H1 (cell line): ENCODE data around the gene ZNF77. TPM values are rescaled to one million over a fixed set of nuclear protein-coding genes. Genes with fewer than 3 reads are reported as not detected.
A peak's percentile ranks its signal among the peaks of the same experiment; 100 is the strongest.

Source experiments
- CTCF ChIA-PET: fragments of 300-600 bp; sonication (Branson Sonifier 250); formaldehyde crosslinking; loops from one replicate; lab custom pipeline; 2021; ENCODE audit not compliant: partially characterized antibody; lab: Charles Lee
- POLR2A ChIA-PET: fragments of 300-600 bp; sonication (Branson Sonifier 250); formaldehyde crosslinking; loops from one replicate; lab custom pipeline; 2021; ENCODE audit warnings: inconsistent platforms; ENCODE audit not compliant: partially characterized antibody; lab: Charles Lee
- DNase-seq, 2 experiments: peaks; one replicate each; pipeline versions ENCODE4 v3.0.0 to v3.0.0-alpha.2; 2010 to 2022; ENCODE audit warnings: low spot score in 2 of 2, low read depth in 1 of 2, mixed read lengths in 1 of 2
- FAIRE-seq: peaks from 2 replicates; lab custom pipeline; 2011; peaks lifted over from hg19 to GRCh38; lab: Jason Lieb, UNC
- H2AFZ ChIP-seq: 2 replicates; pipeline ENCODE4 v1.8.1; 2012; ENCODE audit warnings: low read length, inconsistent platforms
- H2AK5ac ChIP-seq: 2 replicates; pipeline ENCODE4 v1.6.1; 2013; ENCODE audit warnings: low read depth, low read length
- H2BK120ac ChIP-seq: replicated peaks from 2 replicates; pipeline ENCODE3; 2013; ENCODE audit warnings: low read depth, low read length, inconsistent platforms
- H2BK12ac ChIP-seq: 2 replicates; pipeline ENCODE4 v1.6.1; 2013; ENCODE audit warnings: low read depth, low read length
- H2BK15ac ChIP-seq: 2 replicates; pipeline ENCODE4 v1.6.1; 2013; ENCODE audit warnings: low read length
- H2BK20ac ChIP-seq: 2 replicates; pipeline ENCODE4 v1.6.1; 2013; ENCODE audit warnings: low read length
- H2BK5ac ChIP-seq: 2 replicates; pipeline ENCODE4 v1.6.1; 2013; ENCODE audit warnings: low read depth, low read length
- H3K14ac ChIP-seq: 2 replicates; pipeline ENCODE4 v1.6.1; 2013; ENCODE audit warnings: inconsistent platforms; ENCODE audit not compliant: insufficient read length
- H3K18ac ChIP-seq: 2 replicates; pipeline ENCODE4 v1.6.1; 2013; ENCODE audit warnings: low read length; ENCODE audit errors: extremely low read depth
- H3K23ac ChIP-seq: 2 replicates; pipeline ENCODE4 v1.6.1; 2013; ENCODE audit warnings: inconsistent platforms; ENCODE audit not compliant: insufficient read length
- H3K23me2 ChIP-seq: 2 replicates; pipeline ENCODE4 v1.6.1; 2013; ENCODE audit warnings: low read depth, low read length
- H3K27ac ChIP-seq: 2 replicates; pipeline ENCODE4 v1.6.1; 2011; ENCODE audit warnings: low read depth, low read length, inconsistent platforms
- H3K27me3 ChIP-seq, 4 experiments: replicated peaks in 1 of 4; 1 replicate in 1 of 4; 2 replicates in 3 of 4; pipeline versions ENCODE4 v1.6.1 to v1.8.1; 2011 to 2013; ENCODE audit warnings: low read length in 3 of 4, mild to moderate bottlenecking in 3 of 4, inconsistent platforms in 2 of 4, mixed read lengths in 2 of 4, moderate library complexity in 1 of 4; ENCODE audit not compliant: control insufficient read depth in 3 of 4, insufficient read depth in 3 of 4; ENCODE audit errors: extremely low read depth in 1 of 4
- H3K36me3 ChIP-seq, 4 experiments: 2 replicates each; pipeline versions ENCODE4 v1.6.1 to v1.8.1; 2011 to 2013; ENCODE audit warnings: mild to moderate bottlenecking in 4 of 4, low read length in 3 of 4, moderate library complexity in 2 of 4, control low read depth in 1 of 4, inconsistent platforms in 1 of 4; ENCODE audit not compliant: insufficient read depth in 4 of 4, control insufficient read depth in 2 of 4
- H3K4ac ChIP-seq: replicated peaks from 2 replicates; pipeline ENCODE3; 2013; ENCODE audit warnings: low read length, low read depth, mixed read lengths, inconsistent platforms; ENCODE audit not compliant: insufficient read length
- H3K4me1 ChIP-seq, 4 experiments: replicated peaks in 1 of 4; 1 replicate in 1 of 4; 2 replicates in 3 of 4; pipeline versions ENCODE4 v1.6.1 to v1.8.1; 2011 to 2013; ENCODE audit warnings: low read length in 3 of 4, inconsistent platforms in 2 of 4, mixed read lengths in 1 of 4; ENCODE audit not compliant: insufficient read depth in 4 of 4, control insufficient read depth in 3 of 4
- H3K4me2 ChIP-seq, 2 experiments: 2 replicates each; pipeline versions ENCODE4 v1.6.1 to v1.8.1; 2011 to 2013; ENCODE audit warnings: low read depth in 2 of 2, low read length in 2 of 2, control low read depth in 1 of 2, inconsistent platforms in 1 of 2, mild to moderate bottlenecking in 1 of 2; ENCODE audit not compliant: insufficient read depth in 1 of 2
- H3K4me3 ChIP-seq, 4 experiments: fragments of 200-600, 300-600 bp in 1 of 4; sonication (generic), shearing (Covaris generic), sonication (Bioruptor Twin) in 1 of 4; 2 replicates each; pipeline versions ENCODE4 v1.5.1 to v1.8.1; 2011 to 2016; ENCODE audit warnings: low read length in 4 of 4, low read depth in 3 of 4, control low read depth in 2 of 4, inconsistent platforms in 2 of 4, mild to moderate bottlenecking in 2 of 4, mixed read lengths in 1 of 4, moderate library complexity in 1 of 4; ENCODE audit not compliant: insufficient read depth in 2 of 4; ENCODE audit errors: extremely low read depth in 1 of 4
- H3K56ac ChIP-seq: replicated peaks from 2 replicates; pipeline ENCODE3; 2013; ENCODE audit warnings: low read depth, mild to moderate bottlenecking, mixed read lengths, low read length, inconsistent platforms; ENCODE audit not compliant: insufficient read length
- H3K79me1 ChIP-seq: 2 replicates; pipeline ENCODE4 v1.6.1; 2013; ENCODE audit warnings: low read depth, low read length, control low read depth
- H3K79me2 ChIP-seq, 2 experiments: 2 replicates each; pipeline versions ENCODE4 v1.6.1 to v1.8.1; 2012 to 2013; ENCODE audit warnings: low read length in 2 of 2, mild to moderate bottlenecking in 2 of 2, inconsistent platforms in 1 of 2; ENCODE audit not compliant: insufficient read depth in 2 of 2, control insufficient read depth in 1 of 2
- H3K9ac ChIP-seq, 4 experiments: replicated peaks in 1 of 4; 1 replicate in 1 of 4; 2 replicates in 3 of 4; pipeline versions ENCODE4 v1.6.1 to v1.8.1; 2011 to 2013; ENCODE audit warnings: low read depth in 3 of 4, low read length in 3 of 4, control low read depth in 2 of 4, mild to moderate bottlenecking in 2 of 4, moderate library complexity in 2 of 4, inconsistent platforms in 1 of 4; ENCODE audit errors: extremely low read depth in 1 of 4
- H3K9me3 ChIP-seq, 2 experiments: 2 replicates each; pipeline versions ENCODE4 v1.6.1 to v1.8.1; 2012 to 2013; ENCODE audit warnings: mild to moderate bottlenecking in 2 of 2, moderate library complexity in 2 of 2, control low read depth in 1 of 2, inconsistent platforms in 1 of 2, low read depth in 1 of 2, low read length in 1 of 2, mixed read lengths in 1 of 2; ENCODE audit not compliant: insufficient read depth in 2 of 2
- H4K20me1 ChIP-seq, 2 experiments: replicated peaks in 1 of 2; 2 replicates each; pipeline versions ENCODE3 to v1.8.1; 2011 to 2013; ENCODE audit warnings: inconsistent platforms in 2 of 2, low read length in 2 of 2, mild to moderate bottlenecking in 1 of 2; ENCODE audit not compliant: insufficient read depth in 2 of 2, control insufficient read depth in 1 of 2
- H4K5ac ChIP-seq: 2 replicates; pipeline ENCODE4 v1.6.1; 2013; ENCODE audit warnings: low read length, low read depth, mixed read lengths, inconsistent platforms; ENCODE audit not compliant: insufficient read length
- H4K8ac ChIP-seq: 2 replicates; pipeline ENCODE4 v1.8.0; 2013; ENCODE audit warnings: mild to moderate bottlenecking, moderate library complexity, low read length, inconsistent platforms; ENCODE audit not compliant: insufficient read depth; ENCODE audit errors: extremely low read depth
- H4K91ac ChIP-seq: replicated peaks from 2 replicates; pipeline ENCODE3; 2013; ENCODE audit warnings: low read length, mixed read lengths, inconsistent platforms; ENCODE audit not compliant: insufficient read length
- ASH2L ChIP-seq: fragments of 200-600, 300-600 bp; sonication (generic); IDR thresholded peaks from one replicate; pipeline ENCODE4 v1.7.1; 2017; ENCODE audit warnings: low read length
- BRCA1 ChIP-seq: IDR thresholded peaks from 2 replicates; pipeline ENCODE4 v1.6.1; 2012; ENCODE audit warnings: low read depth, low read length, improper control_type of control experiment
- CHD2 ChIP-seq: IDR thresholded peaks from 2 replicates; pipeline ENCODE4 v1.6.1; 2012; ENCODE audit warnings: low read length, improper control_type of control experiment
- GABPA ChIP-seq: IDR thresholded peaks from 2 replicates; pipeline ENCODE4 v1.6.1; 2011; ENCODE audit warnings: mild to moderate bottlenecking, low read length, moderate library complexity, borderline replicate concordance; ENCODE audit not compliant: insufficient read depth
- POLR2A ChIP-seq, 2 experiments: IDR thresholded peaks; 1 replicate in 1 of 2; 2 replicates in 1 of 2; pipeline ENCODE4 v1.6.1; 2011; ENCODE audit warnings: low read depth in 2 of 2, low read length in 2 of 2, mild to moderate bottlenecking in 2 of 2; ENCODE audit errors: control extremely low read depth in 1 of 2
- POLR2AphosphoS5 ChIP-seq: IDR thresholded peaks from 2 replicates; pipeline ENCODE4 v1.6.1; 2011; ENCODE audit warnings: low read depth, low read length
- SAP30 ChIP-seq: fragments of 300-600 bp; sonication (generic); IDR thresholded peaks from 2 replicates; pipeline ENCODE4 v1.7.1; 2012; ENCODE audit warnings: low read length, moderate library complexity, mild to moderate bottlenecking, inconsistent platforms; ENCODE audit not compliant: insufficient read depth, insufficient replicate concordance
- SP1 ChIP-seq: IDR thresholded peaks from 2 replicates; pipeline ENCODE4 v1.6.1; 2011; ENCODE audit warnings: low read depth, low read length
- SP2 ChIP-seq: IDR thresholded peaks from 2 replicates; pipeline ENCODE4 v1.6.1; 2012; ENCODE audit warnings: mild to moderate bottlenecking, low read length, inconsistent platforms
- TAF7 ChIP-seq: optimal IDR thresholded peaks from 2 replicates; pipeline ENCODE3; 2011; ENCODE audit warnings: low read depth, mild to moderate bottlenecking, inconsistent platforms, low read length, moderate library complexity, borderline replicate concordance
- TBP ChIP-seq: IDR thresholded peaks from 2 replicates; pipeline ENCODE4 v1.6.1; 2011; ENCODE audit warnings: low read depth, low read length, improper control_type of control experiment
- TEAD4 ChIP-seq: IDR thresholded peaks from 2 replicates; pipeline ENCODE4 v1.6.1; 2012; ENCODE audit warnings: low read depth, low read length, inconsistent platforms, mixed read lengths
- YY1 ChIP-seq: IDR thresholded peaks from 2 replicates; pipeline ENCODE4 v1.6.1; 2011; ENCODE audit warnings: low read depth, mild to moderate bottlenecking, low read length
- WGBS, 2 experiments: shearing (Covaris generic) in 1 of 2; methylation state at CpG; one replicate each; pipeline versions ENCODE4 v1.1.6 to v1.1.7; 2013 to 2015; ENCODE audit warnings: low lambda C conversion rate in 2 of 2, mixed read lengths in 2 of 2, inconsistent platforms in 1 of 2, low coverage in 1 of 2, missing lambda C conversion rate in 1 of 2; ENCODE audit not compliant: insufficient replicate concordance in 2 of 2, insufficient coverage in 1 of 2, insufficient read length in 1 of 2; ENCODE audit errors: extremely low coverage in 1 of 2, missing lambda C conversion rate in 1 of 2; 5-methylcytosine and 5-hydroxymethylcytosine counted together
- polyA plus RNA-seq, 7 experiments: library from polyadenylated mRNA; depleted of rRNA in 3 of 7; stranded (reverse) in 5 of 7; unstranded in 2 of 7; fragments of >200 nt in 5 of 7; fragments of 200-250 nt in 2 of 7; gene quantifications; 1 replicate in 5 of 7; 2 replicates in 1 of 7; 4 replicates in 1 of 7; pipeline versions ENCODE4 v1.2.1 to v1.2.3, GENCODE V29; 2011 to 2013; ENCODE audit warnings: missing spikeins in 2 of 7, mixed read lengths in 2 of 7
- total RNA-seq: library from RNA; stranded (reverse); fragmentation: NEBNext Ultra II Directional; extraction: Animal tissue kit (Norgen Biotek cat#: 25700); gene quantifications from 2 replicates; pipeline ENCODE4 v1.2.1, GENCODE V29; 2021

Gene ZNF77
- total and polyA plus RNA-seq, 2 of the 8 experiments (the other 6 are each of a cell fraction or from before 2014, with no cell fraction given) = 2.9 to 4.7 TPM

- WGBS, 2 experiments = 1% methylated on average over 53 of the region's 53 CpGs; no CpG with 5 or more reads in 1 of the 2 experiments
- Histone ChIP-seq H3K23me2 (peaks cover 4% of the 10 kb centered on the region; the same call in 1 of the 2 replicates), H3K14ac (no peak overlapping the region), H3K27ac (peak overlapping the region; percentile 74), H4K20me1 (no peaks in the 10 kb centered on the region), H3K4me1 (peaks cover 0 to 6% (median 4%) of the 10 kb centered on the region in 4 experiments; a peak in 4 of 7 replicates), H4K8ac (peak overlapping the region; percentile 98), H3K56ac (peak overlapping the region; percentile 79), H2AK5ac (no peak overlapping the region), H2BK15ac (no peak overlapping the region), H2BK20ac (no peak overlapping the region), H3K36me3 (no peaks in the 10 kb centered on the region), H2BK120ac (no peak overlapping the region), H3K23ac (no peak overlapping the region), H3K4me2 (peak overlapping the region; percentile 87 to 92), H4K5ac (peak overlapping the region; percentile 75), H3K4ac (no peak overlapping the region), H3K79me1 (peaks cover 9% of the 10 kb centered on the region; the same call in 1 of the 2 replicates), H3K27me3 (no peaks in the 10 kb centered on the region), H2BK12ac (no peak overlapping the region), H3K9ac (peak overlapping the region; percentile 67 to 88 (median 77)), H4K91ac (no peak overlapping the region), H2BK5ac (peak overlapping the region; percentile 75), H2AFZ (no peak overlapping the region; the same call in 1 of the 2 replicates), H3K79me2 (peaks cover 0 to 12% of the 10 kb centered on the region in 2 experiments; a peak in 2 of 4 replicates), H3K18ac (no peak overlapping the region), H3K4me3 (peak overlapping the region; percentile 73 to 98 (median 90)), H3K9me3 (no peaks in the 10 kb centered on the region)
- ChIA-PET CTCF (interaction anchor here (0.6 to 18.9 kb wide), 32 partner anchors 11 to 556 kb away, joined by 3 to 260 read pairs (median 4); partner anchors contain the start of gene ZNF57), POLR2A (interaction anchor here (0.6 to 2.3 kb wide), 14 partner anchors 11 to 273 kb away, joined by 3 to 7 read pairs (median 3); no protein-coding TSS in a partner anchor)
- peak; percentile 99 for FAIRE-seq
- peak; percentile 99 to 100 for DNase-seq
- TF ChIP-seq SP1 = peak; percentile 86
- no peak for TF ChIP-seq ASH2L
- TF ChIP-seq BRCA1 = peak; percentile 31; the same call in 1 of the 2 replicates
- peak; percentile 55; the same call in 1 of the 2 replicates for TF ChIP-seq SP2
- TF ChIP-seq TEAD4 = no peak
- TF ChIP-seq GABPA = peak; percentile 97
- TF ChIP-seq CHD2 = peak; percentile 80
- TF ChIP-seq YY1 = peak; percentile 47; the same call in 1 of the 2 replicates
- peak; percentile 81 for TF ChIP-seq TBP
- peak; percentile 88 for TF ChIP-seq POLR2AphosphoS5
- peak; percentile 80 for TF ChIP-seq SAP30
- peak; percentile 87 to 96 for TF ChIP-seq POLR2A (IDR thresholded peaks at IDR 0.05; ENCODE audit: control extremely low read depth in 1 of 2, low read depth in 2 of 2, low read length in 2 of 2)
- peak; percentile 43 for TF ChIP-seq TAF7
These were observed 5.7 kb upstream of the ZNF77 start for GRCh38 chr19:2950286-2951124.
